ENCODE results near the gene ARRDC5. TPM values are rescaled to one million over a fixed set of nuclear protein-coding genes. Genes with fewer than 3 reads are reported as not detected.

Gene ARRDC5
- total and polyA plus RNA-seq, 2 of the 8 experiments (the other 6 are each of a cell fraction or from before 2014, with no cell fraction given) = not detected

GRCh38 chr19:4909897-4910593 is 7.3 kb upstream of the ARRDC5 start:
- H2AFZ ChIP-seq (ENCODE audit: low read length) = no peak overlapping the region
- H3K36me3 ChIP-seq (ENCODE audit: control insufficient read depth in 2 of 4, insufficient read depth in 4 of 4, low read length in 3 of 4) = peaks cover 4 to 15% (median 10%) of the 10 kb centered on the region in 4 experiments; a peak in 5 of 8 replicates
- peak overlapping the region; percentile 86 for H4K8ac ChIP-seq (ENCODE audit: extremely low read depth, insufficient read depth, low read length)
- no peak overlapping the region for H3K56ac ChIP-seq (replicated peaks; ENCODE audit: insufficient read length, low read depth, low read length)
- H3K4me3 ChIP-seq (ENCODE audit: extremely low read depth in 1 of 4, insufficient read depth in 2 of 4, low read depth in 3 of 4, low read length in 4 of 4) = peak overlapping the region; percentile 46 to 83 (median 56)
- no peak overlapping the region for H2AK5ac ChIP-seq (ENCODE audit: low read depth, low read length)
- H3K79me1 ChIP-seq (ENCODE audit: low read depth, low read length) = peaks cover 5% of the 10 kb centered on the region; the same call in 1 of the 2 replicates
- H3K18ac ChIP-seq (ENCODE audit: extremely low read depth, low read length) = no peak overlapping the region
- H3K4me2 ChIP-seq (ENCODE audit: insufficient read depth in 1 of 2, low read depth in 2 of 2, low read length in 2 of 2) = peak overlapping the region; percentile 75 to 79
- H2BK15ac ChIP-seq (ENCODE audit: low read length) = peak overlapping the region; percentile 36; the same call in 1 of the 2 replicates
- peak overlapping the region; percentile 49 for H4K5ac ChIP-seq (ENCODE audit: insufficient read length, low read depth, low read length)
- H3K9ac ChIP-seq (replicated peaks in 1 of 4; ENCODE audit: extremely low read depth in 1 of 4, low read depth in 3 of 4, low read length in 3 of 4) = peak overlapping the region; percentile 69 to 92 (median 78); a peak in 4 of 7 replicates
- CTCF ChIA-PET (ENCODE audit: partially characterized antibody) = interaction anchor here (1.6 to 6.9 kb wide), 5 partner anchors 36 to 123 kb away, joined by 3 to 111 read pairs (median 26); partner anchors contain the start of gene PLIN3
- H2BK5ac ChIP-seq (ENCODE audit: low read depth, low read length) = no peak overlapping the region; the same call in 1 of the 2 replicates
- H2BK20ac ChIP-seq (ENCODE audit: low read length) = no peak overlapping the region
- no peak overlapping the region for H3K23ac ChIP-seq (ENCODE audit: insufficient read length)
- no peak overlapping the region for H2BK120ac ChIP-seq (replicated peaks; ENCODE audit: low read depth, low read length)
- no peak overlapping the region; the same call in 1 of the 2 replicates for H3K27ac ChIP-seq (ENCODE audit: low read depth, low read length)
- peaks cover 0 to 14% (median 11%) of the 10 kb centered on the region in 4 experiments; a peak in 6 of 7 replicates for H3K4me1 ChIP-seq (replicated peaks in 1 of 4; ENCODE audit: control insufficient read depth in 3 of 4, insufficient read depth in 4 of 4, low read length in 3 of 4)
- H3K9me3 ChIP-seq (ENCODE audit: insufficient read depth in 2 of 2, low read depth in 1 of 2, low read length in 1 of 2) = no peaks in the 10 kb centered on the region
- FAIRE-seq (no peak), DNase-seq (ENCODE audit: low read depth in 1 of 2, low spot score in 2 of 2) (peak; percentile 64 to 92)
- H2BK12ac ChIP-seq (ENCODE audit: low read depth, low read length) = no peak overlapping the region
- WGBS, 2 experiments (ENCODE audit: extremely low coverage in 1 of 2, insufficient coverage in 1 of 2, insufficient read length in 1 of 2, insufficient replicate concordance in 2 of 2, low coverage in 1 of 2, low lambda C conversion rate in 2 of 2, missing lambda C conversion rate in 1 of 2) = 3% methylated on average over 28 of the region's 85 CpGs; no CpG with 5 or more reads in 1 of the 2 experiments
- H4K20me1 ChIP-seq (replicated peaks in 1 of 2; ENCODE audit: control insufficient read depth in 1 of 2, insufficient read depth in 2 of 2, low read length in 2 of 2) = peaks cover 3 to 14% of the 10 kb centered on the region in 2 experiments
- no peak overlapping the region for H4K91ac ChIP-seq (replicated peaks; ENCODE audit: insufficient read length, low read length)
- POLR2A ChIA-PET (ENCODE audit: partially characterized antibody) = interaction anchor here (2.0 kb wide), 1 partner anchor 121 kb away, joined by 4 read pairs; no protein-coding TSS in a partner anchor
- no peak overlapping the region for H3K14ac ChIP-seq (ENCODE audit: insufficient read length)
- peaks cover 8% of the 10 kb centered on the region for H3K23me2 ChIP-seq (ENCODE audit: low read depth, low read length)
- H3K4ac ChIP-seq (replicated peaks; ENCODE audit: insufficient read length, low read depth, low read length) = no peak overlapping the region
- H3K27me3 ChIP-seq (replicated peaks in 1 of 4; ENCODE audit: control insufficient read depth in 3 of 4, extremely low read depth in 1 of 4, insufficient read depth in 3 of 4, low read length in 3 of 4) = no peaks in the 10 kb centered on the region; a peak in 2 of 7 replicates
- H3K79me2 ChIP-seq (ENCODE audit: control insufficient read depth in 1 of 2, insufficient read depth in 2 of 2, low read length in 2 of 2) = peaks cover 0 to 42% of the 10 kb centered on the region in 2 experiments; a peak in 2 of 4 replicates
- TF ChIP-seq CBX8 (IDR thresholded peaks at IDR 0.05; ENCODE audit: borderline replicate concordance, low read depth, low read length) (no peak), SP4 (IDR thresholded peaks at IDR 0.05; ENCODE audit: low read length) (no peak)

Data from H1 (cell line).